ENCODE measurements around the gene DNAL1. TPM values are rescaled to one million over a fixed set of nuclear protein-coding genes. Genes with fewer than 3 reads are reported as not detected.

Gene DNAL1
- total RNA-seq, 6 experiments from 2014 or later = 13.0 to 17.7 (median 14.7) TPM

DNA sequence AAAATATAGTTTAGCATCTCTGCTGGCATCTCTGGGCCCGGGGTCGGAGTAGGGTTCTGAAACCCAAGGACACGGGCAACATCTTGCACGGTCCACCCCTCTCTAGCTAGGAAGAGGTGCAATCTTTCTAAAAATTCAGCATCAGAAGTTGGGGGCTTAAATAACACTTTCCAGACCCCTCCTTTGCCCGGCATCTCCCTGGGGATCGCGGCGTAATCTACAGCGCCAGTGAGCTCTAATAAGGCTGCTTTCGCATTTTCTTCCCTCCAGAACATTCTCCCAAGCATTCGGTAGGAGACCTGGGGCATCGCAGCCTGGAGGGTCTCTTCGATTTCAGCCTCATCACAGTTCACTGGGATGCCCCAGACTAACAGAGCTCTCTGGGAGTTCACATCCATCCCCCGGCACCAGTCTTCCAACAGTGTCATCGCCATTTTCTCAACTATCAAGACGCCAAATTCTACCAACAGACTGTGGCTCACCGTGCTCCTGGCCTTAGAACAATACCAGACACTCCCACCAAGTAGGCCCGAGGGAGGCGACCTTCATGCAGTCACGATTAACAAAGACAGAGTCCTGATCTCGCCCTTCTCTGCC lies 68.5 kb downstream of the DNAL1 start:
- H3K27ac Mint-ChIP-seq = peak overlapping the region; percentile 94
- TF ChIP-seq, protein P1, sequence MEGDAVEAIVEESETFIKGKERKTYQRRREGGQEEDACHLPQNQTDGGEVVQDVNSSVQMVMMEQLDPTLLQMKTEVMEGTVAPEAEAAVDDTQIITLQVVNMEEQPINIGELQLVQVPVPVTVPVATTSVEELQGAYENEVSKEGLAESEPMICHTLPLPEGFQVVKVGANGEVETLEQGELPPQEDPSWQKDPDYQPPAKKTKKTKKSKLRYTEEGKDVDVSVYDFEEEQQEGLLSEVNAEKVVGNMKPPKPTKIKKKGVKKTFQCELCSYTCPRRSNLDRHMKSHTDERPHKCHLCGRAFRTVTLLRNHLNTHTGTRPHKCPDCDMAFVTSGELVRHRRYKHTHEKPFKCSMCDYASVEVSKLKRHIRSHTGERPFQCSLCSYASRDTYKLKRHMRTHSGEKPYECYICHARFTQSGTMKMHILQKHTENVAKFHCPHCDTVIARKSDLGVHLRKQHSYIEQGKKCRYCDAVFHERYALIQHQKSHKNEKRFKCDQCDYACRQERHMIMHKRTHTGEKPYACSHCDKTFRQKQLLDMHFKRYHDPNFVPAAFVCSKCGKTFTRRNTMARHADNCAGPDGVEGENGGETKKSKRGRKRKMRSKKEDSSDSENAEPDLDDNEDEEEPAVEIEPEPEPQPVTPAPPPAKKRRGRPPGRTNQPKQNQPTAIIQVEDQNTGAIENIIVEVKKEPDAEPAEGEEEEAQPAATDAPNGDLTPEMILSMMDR (IDR thresholded peaks at IDR 0.05) = no peak
- peaks cover 31% of the 10 kb centered on the region for H3K4me1 Mint-ChIP-seq (ENCODE audit: low read depth)
- peak overlapping the region; percentile 95 for H3K4me3 Mint-ChIP-seq
- DNase-seq = no peak
- H3K36me3 Mint-ChIP-seq (ENCODE audit: low read depth) = peaks cover 11% of the 10 kb centered on the region
- H3K27me3 Mint-ChIP-seq (ENCODE audit: insufficient read depth) = peaks cover 10% of the 10 kb centered on the region; the same call in 1 of the 2 replicates
- no peaks in the 10 kb centered on the region for H3K9me3 Mint-ChIP-seq

DNA sequence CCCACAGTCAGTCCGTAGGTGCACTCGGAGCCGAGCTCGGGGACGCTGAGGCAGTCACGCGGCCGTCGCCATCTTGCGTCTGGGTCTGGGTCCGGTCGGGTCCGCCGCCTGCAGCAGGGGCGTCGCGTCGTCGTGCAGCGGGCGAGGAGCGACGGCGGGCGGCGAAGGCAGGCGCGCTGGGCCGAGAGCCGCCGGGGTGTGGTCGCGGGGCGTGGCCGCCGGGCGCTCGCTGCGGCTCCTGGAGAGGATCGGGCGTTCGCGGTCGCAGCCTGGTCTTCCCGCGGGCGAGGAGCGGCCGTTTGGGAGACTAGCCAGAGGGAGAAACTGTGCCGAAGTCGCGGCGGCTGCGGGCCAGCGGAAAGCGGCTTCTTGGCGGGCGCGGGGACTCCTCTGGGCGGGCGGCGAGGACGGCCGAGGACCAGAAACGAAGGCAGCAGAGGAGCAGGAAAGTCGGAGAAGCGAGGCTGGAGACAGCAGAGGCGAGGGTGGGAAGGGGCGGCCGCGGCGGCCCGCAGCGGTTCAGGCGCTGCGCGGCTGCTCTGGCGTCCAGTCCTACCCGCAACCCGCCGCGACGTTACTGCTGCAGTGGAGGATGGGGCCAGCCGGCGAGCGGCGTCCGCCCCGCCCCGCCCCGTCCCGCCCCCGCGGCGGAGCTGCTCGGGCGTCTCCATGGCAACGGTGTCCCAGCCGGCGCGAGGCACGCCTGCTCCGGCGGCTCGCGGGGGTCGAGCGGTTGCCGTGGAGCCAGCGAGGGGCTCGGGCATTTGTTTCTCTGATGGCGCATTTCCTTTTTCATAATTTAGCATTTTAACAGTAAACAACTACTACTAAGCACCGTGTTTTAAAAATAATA lies 69.2 kb downstream of the DNAL1 start, which contains the start of gene PNMA1:
PNMA1 (minus strand) TSS at position 582 of the 853 bp plus-strand sequence. CDS start 745 bp downstream, outside the sequence.
- Mint-ChIP-seq H3K27me3 (ENCODE audit: insufficient read depth) (peaks cover 10% of the 10 kb centered on the region; the same call in 1 of the 2 replicates), H3K4me3 (peak within 1 kb of the TSS; percentile 95), H3K27ac (peak within 1 kb of the TSS; percentile 94), H3K4me1 (ENCODE audit: low read depth) (peaks cover 26% of the 10 kb centered on the region), H3K36me3 (ENCODE audit: low read depth) (peaks cover 11% of the 10 kb centered on the region), H3K9me3 (no peaks in the 10 kb centered on the region)
- TF ChIP-seq, protein P1 (IDR thresholded peaks at IDR 0.05) = no peak
- DNase-seq = peak; percentile 66

- Mint-ChIP-seq H3K27ac (peak overlapping the region; percentile 91), H3K9me3 (no peaks in the 10 kb centered on the region), H3K27me3 (ENCODE audit: insufficient read depth) (peaks cover 10% of the 10 kb centered on the region; the same call in 1 of the 2 replicates), H3K4me3 (peak overlapping the region; percentile 95), H3K36me3 (ENCODE audit: low read depth) (peaks cover 16% of the 10 kb centered on the region), H3K4me1 (ENCODE audit: low read depth) (peaks cover 24% of the 10 kb centered on the region)
- no peak for DNase-seq
- TF ChIP-seq, protein P1 (IDR thresholded peaks at IDR 0.05) = no peak
These were observed 69.9 kb downstream of the DNAL1 start for GRCh38 chr14:73714656-73715081.

GRCh38 chr14:73715707-73716106 lies 70.9 kb downstream of the DNAL1 start:
- no peaks in the 10 kb centered on the region for H3K9me3 Mint-ChIP-seq
- H3K4me3 Mint-ChIP-seq = no peak overlapping the region
- H3K27me3 Mint-ChIP-seq (ENCODE audit: insufficient read depth) = peaks cover 10% of the 10 kb centered on the region; the same call in 1 of the 2 replicates
- TF ChIP-seq, protein P1 (IDR thresholded peaks at IDR 0.05) = no peak
- peaks cover 19% of the 10 kb centered on the region for H3K36me3 Mint-ChIP-seq (ENCODE audit: low read depth)
- H3K27ac Mint-ChIP-seq = peak overlapping the region; percentile 39; the same call in 1 of the 2 replicates
- H3K4me1 Mint-ChIP-seq (ENCODE audit: low read depth) = peaks cover 24% of the 10 kb centered on the region
- DNase-seq = no peak

DNA sequence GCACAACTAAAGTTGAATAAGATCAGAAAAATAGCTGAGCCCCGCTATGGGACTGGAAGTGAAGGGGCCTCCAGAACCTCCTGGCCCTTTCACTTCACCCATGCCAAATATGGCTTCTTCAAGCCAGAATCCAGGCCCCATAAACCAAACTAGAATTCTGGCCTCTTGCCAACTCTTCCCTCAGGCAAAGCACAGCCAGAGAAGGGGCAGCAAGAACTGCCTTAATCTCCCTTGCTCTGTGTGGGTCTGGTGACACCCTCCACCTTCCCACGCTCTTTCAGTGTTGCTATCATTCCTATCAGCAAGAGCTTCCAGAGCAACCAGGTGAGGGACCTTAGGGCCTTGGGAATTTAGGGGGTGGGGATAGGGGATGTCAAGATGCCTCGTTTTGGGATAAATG lies 72.5 kb downstream of the DNAL1 start:
- H3K4me3 Mint-ChIP-seq = no peak overlapping the region
- H3K36me3 Mint-ChIP-seq (ENCODE audit: low read depth) = peaks cover 21% of the 10 kb centered on the region
- peaks cover 8% of the 10 kb centered on the region; the same call in 1 of the 2 replicates for H3K27me3 Mint-ChIP-seq (ENCODE audit: insufficient read depth)
- TF ChIP-seq, protein P1 (IDR thresholded peaks at IDR 0.05) = no peak
- H3K9me3 Mint-ChIP-seq = no peaks in the 10 kb centered on the region
- H3K4me1 Mint-ChIP-seq (ENCODE audit: low read depth) = peaks cover 20% of the 10 kb centered on the region
- peak overlapping the region; percentile 51; the same call in 1 of the 2 replicates for H3K27ac Mint-ChIP-seq
- no peak for DNase-seq
